HG02938 (cell line): Measurements from ENCODE around the gene FAM13B.
A peak's percentile ranks its signal among the peaks of the same experiment; 100 is the strongest.
"Not testable (repeated sequence)": the region's sequence is repeated elsewhere in the genome, so short reads cannot be mapped to it uniquely, and the experiment has no call there.

Source experiments
- ATAC-seq: cut with Tn5 transposase; IDR thresholded peaks from one replicate; pipeline ENCODE4 v1.9.1; 2021; ENCODE audit warnings: mild to moderate bottlenecking, moderate library complexity; ENCODE audit not compliant: unreplicated experiment

Gene FAM13B

GRCh38 chr5:138032572-138033385 is at the start of gene FAM13B:
FAM13B (minus strand) TSS chr5:138033079; CDS start chr5:138019111, 13,968 bp downstream.
- peak; percentile 44 for ATAC-seq

GRCh38 chr5:138082033-138082432 is 49.2 kb upstream of the FAM13B start:
- no peak for ATAC-seq

GRCh38 chr5:138078006-138078643 is 45.2 kb upstream of the FAM13B start:
- ATAC-seq, result no peak

GRCh38 chr5:138077064-138077696 is 44.3 kb upstream of the FAM13B start:
- ATAC-seq, result no peak

GRCh38 chr5:138070026-138070425 is 37.1 kb upstream of the FAM13B start:
- not testable (repeated sequence) for ATAC-seq

GRCh38 chr5:138068742-138069600 is 36.1 kb upstream of the FAM13B start:
- ATAC-seq, result no peak

- ATAC-seq, result no peak
Measured at GRCh38 chr5:138067945-138068344, 35.1 kb upstream of the FAM13B start.

- no peak for ATAC-seq
Measured at GRCh38 chr5:138065102-138065501, 32.2 kb upstream of the FAM13B start.

- no peak for ATAC-seq
Measured at GRCh38 chr5:138064526-138064925, 31.6 kb upstream of the FAM13B start.

- no peak for ATAC-seq
Measured at GRCh38 chr5:138054847-138055558, 22.1 kb upstream of the FAM13B start.

- ATAC-seq, result no peak
Measured at GRCh38 chr5:138054206-138054605, 21.3 kb upstream of the FAM13B start.

GRCh38 chr5:138053554-138053953 is 20.7 kb upstream of the FAM13B start:
- ATAC-seq, result no peak

- not testable (repeated sequence) for ATAC-seq
Measured at GRCh38 chr5:138052718-138053117, 19.8 kb upstream of the FAM13B start.

- ATAC-seq, result no peak
Measured at GRCh38 chr5:138051441-138052296, 18.8 kb upstream of the FAM13B start.

GRCh38 chr5:138045283-138045682 is 12.4 kb upstream of the FAM13B start:
- ATAC-seq, result not testable (repeated sequence)

GRCh38 chr5:138038826-138039225 is 5.9 kb upstream of the FAM13B start:
- no peak for ATAC-seq

- no peak for ATAC-seq
Measured at GRCh38 chr5:138037907-138038633, 5.2 kb upstream of the FAM13B start.

GRCh38 chr5:138037271-138037670 is 4.4 kb upstream of the FAM13B start:
- no peak for ATAC-seq
